Transverse colon (tissue), 4 donors: ENCODE data around the gene PTPRN2. TPM values are rescaled to one million over a fixed set of nuclear protein-coding genes. Genes with fewer than 3 reads are reported as not detected.
"Not testable (repeated sequence)": the region's sequence is repeated elsewhere in the genome, so short reads cannot be mapped to it uniquely, and the experiment has no call there.

Experiments
- DNase-seq: peaks from one replicate; pipeline ENCODE4 v3.0.0-alpha.2; 2019
- H3K27ac ChIP-seq, 4 donors: fragments of 200-600 bp; sonication (generic); 2 replicates each; pipeline ENCODE4 v1.5.1; 2016 to 2018; ENCODE audit warnings: inconsistent platforms in 4 of 4
- H3K27me3 ChIP-seq: fragments of 200-600 bp; sonication (generic); 2 replicates; pipeline ENCODE4 v1.5.1; 2017; ENCODE audit warnings: inconsistent platforms
- H3K36me3 ChIP-seq, 4 donors: fragments of 200-600 bp; sonication (generic); 2 replicates each; pipeline ENCODE4 v1.5.1; 2017 to 2019; ENCODE audit warnings: inconsistent platforms in 4 of 4
- H3K4me1 ChIP-seq, 4 donors: fragments of 200-600 bp; sonication (generic); 2 replicates each; pipeline ENCODE4 v1.5.1; 2017 to 2020; ENCODE audit warnings: inconsistent platforms in 4 of 4
- H3K4me3 ChIP-seq, 4 donors: fragments of 200-600 bp; sonication (generic); 1 replicate in 1 of 4; 2 replicates in 3 of 4; pipeline versions ENCODE4 v1.5.1 to v1.6.1; 2017 to 2019; ENCODE audit warnings: inconsistent platforms in 4 of 4
- H3K9me3 ChIP-seq, 2 donors: fragments of 200-600 bp; sonication (generic); 2 replicates each; pipeline ENCODE4 v1.5.1; 2017 to 2019; ENCODE audit warnings: inconsistent platforms in 2 of 2
- EP300 ChIP-seq: sonication (generic); formaldehyde crosslinking; IDR thresholded peaks from one replicate; pipeline ENCODE4 v1.6.1; 2017; ENCODE audit warnings: antibody characterized with exemption, low read depth
- POLR2A ChIP-seq: fragments of 450-650 bp; IDR thresholded peaks from one replicate; pipeline ENCODE4 v1.6.1; 2016; ENCODE audit warnings: antibody characterized with exemption, mild to moderate bottlenecking, moderate library complexity
- POLR2AphosphoS5 ChIP-seq, 3 donors: sonication (generic); formaldehyde crosslinking; IDR thresholded peaks; one replicate each; pipeline ENCODE4 v1.6.1; 2016; ENCODE audit warnings: antibody characterized with exemption in 3 of 3
- WGBS, 2 donors: methylation state at CpG; one replicate each; pipeline ENCODE4 v1.1.5; 2018; ENCODE audit warnings: low coverage in 1 of 2; 5-methylcytosine and 5-hydroxymethylcytosine counted together
- in situ Hi-C, 4 donors: fragments of 200-750 bp; cut with MboI; loops; one replicate each; pipeline versions ENCODE4 v1.15.0 to v1.15.1; 2017; ENCODE audit warnings: low sequenced_read_pairs in 3 of 4, low pct_ligation_motif_present in 1 of 4, low pct_unique_long_range_greater_than_20kb in 1 of 4
- intact Hi-C: fragments of 100-400 bp; cut with DNase I; formaldehyde crosslinking; loops from one replicate; pipeline ENCODE4 v1.15.1; 2023; ENCODE audit warnings: low total_unique reads
- total RNA-seq, 4 donors: library from RNA; depleted of rRNA; stranded (reverse); fragments of >200 nt; gene quantifications; one replicate each; pipeline ENCODE4 v1.1.0, GENCODE V29; 2016
- TF ChIP-seq, protein P1 (sequence below), 5 experiments: fragments of 200-600 bp in 3 of 5; fragments of 450-650 bp in 2 of 5; sonication (generic) in 3 of 5; IDR thresholded peaks; 1 replicate in 2 of 5; 2 replicates in 3 of 5; pipeline ENCODE4 v1.5.1; 2016 to 2017; ENCODE audit warnings: antibody characterized with exemption in 5 of 5, inconsistent platforms in 3 of 5, mild to moderate bottlenecking in 2 of 5, moderate library complexity in 1 of 5

Gene PTPRN2
- total RNA-seq, 4 donors from 2014 or later: 15.4 to 31.1 (median 21.8) TPM

DNA sequence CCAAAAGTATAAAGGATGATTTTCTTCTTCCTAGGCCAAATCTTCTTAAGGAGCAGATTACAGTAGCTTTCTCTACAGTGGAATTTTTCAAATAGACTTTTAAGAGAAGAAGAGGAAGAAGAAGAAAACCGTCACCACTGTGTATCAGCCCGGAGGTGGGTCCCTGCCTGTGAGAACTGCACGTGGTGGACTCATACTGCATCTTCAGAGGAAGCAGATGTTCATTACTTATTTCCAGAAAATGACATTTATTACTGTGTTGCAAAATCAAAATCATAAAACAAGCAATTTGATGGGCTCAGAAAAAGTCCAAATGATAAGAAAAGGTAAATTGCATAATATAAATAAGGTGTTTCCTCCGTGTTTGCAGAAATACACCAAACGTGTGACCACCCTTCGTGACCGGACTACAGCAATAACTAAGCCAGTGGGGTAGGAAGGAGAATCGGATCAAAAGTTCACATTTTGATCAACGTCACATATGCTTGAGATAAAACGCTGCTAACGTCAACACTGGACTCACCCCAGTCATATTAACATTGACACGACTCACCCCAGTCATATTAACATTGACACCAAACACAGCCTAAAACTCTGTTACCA lies 179.2 kb downstream of the PTPRN2 start:
- no peak overlapping the region for H3K27ac ChIP-seq
- intact Hi-C loops (no loop called here), in situ Hi-C loops (no loop called here)
- peaks cover 0 to 9% (median 1%) of the 10 kb centered on the region in 4 donors for H3K4me1 ChIP-seq
- no peaks in the 10 kb centered on the region for H3K27me3 ChIP-seq
- no peak overlapping the region for H3K4me3 ChIP-seq
- H3K36me3 ChIP-seq: no peaks in the 10 kb centered on the region
- TF ChIP-seq EP300: no peak
- no peak for TF ChIP-seq POLR2A
- TF ChIP-seq POLR2AphosphoS5 (IDR thresholded peaks at IDR 0.05): no peak
- TF ChIP-seq, protein P1, sequence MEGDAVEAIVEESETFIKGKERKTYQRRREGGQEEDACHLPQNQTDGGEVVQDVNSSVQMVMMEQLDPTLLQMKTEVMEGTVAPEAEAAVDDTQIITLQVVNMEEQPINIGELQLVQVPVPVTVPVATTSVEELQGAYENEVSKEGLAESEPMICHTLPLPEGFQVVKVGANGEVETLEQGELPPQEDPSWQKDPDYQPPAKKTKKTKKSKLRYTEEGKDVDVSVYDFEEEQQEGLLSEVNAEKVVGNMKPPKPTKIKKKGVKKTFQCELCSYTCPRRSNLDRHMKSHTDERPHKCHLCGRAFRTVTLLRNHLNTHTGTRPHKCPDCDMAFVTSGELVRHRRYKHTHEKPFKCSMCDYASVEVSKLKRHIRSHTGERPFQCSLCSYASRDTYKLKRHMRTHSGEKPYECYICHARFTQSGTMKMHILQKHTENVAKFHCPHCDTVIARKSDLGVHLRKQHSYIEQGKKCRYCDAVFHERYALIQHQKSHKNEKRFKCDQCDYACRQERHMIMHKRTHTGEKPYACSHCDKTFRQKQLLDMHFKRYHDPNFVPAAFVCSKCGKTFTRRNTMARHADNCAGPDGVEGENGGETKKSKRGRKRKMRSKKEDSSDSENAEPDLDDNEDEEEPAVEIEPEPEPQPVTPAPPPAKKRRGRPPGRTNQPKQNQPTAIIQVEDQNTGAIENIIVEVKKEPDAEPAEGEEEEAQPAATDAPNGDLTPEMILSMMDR (IDR thresholded peaks at IDR 0.05): no peak
- DNase-seq: no peak
- H3K9me3 ChIP-seq: no peaks in the 10 kb centered on the region
- WGBS, 2 donors: 50 to 51% methylated on average over 12 of the region's 12 CpGs

DNA sequence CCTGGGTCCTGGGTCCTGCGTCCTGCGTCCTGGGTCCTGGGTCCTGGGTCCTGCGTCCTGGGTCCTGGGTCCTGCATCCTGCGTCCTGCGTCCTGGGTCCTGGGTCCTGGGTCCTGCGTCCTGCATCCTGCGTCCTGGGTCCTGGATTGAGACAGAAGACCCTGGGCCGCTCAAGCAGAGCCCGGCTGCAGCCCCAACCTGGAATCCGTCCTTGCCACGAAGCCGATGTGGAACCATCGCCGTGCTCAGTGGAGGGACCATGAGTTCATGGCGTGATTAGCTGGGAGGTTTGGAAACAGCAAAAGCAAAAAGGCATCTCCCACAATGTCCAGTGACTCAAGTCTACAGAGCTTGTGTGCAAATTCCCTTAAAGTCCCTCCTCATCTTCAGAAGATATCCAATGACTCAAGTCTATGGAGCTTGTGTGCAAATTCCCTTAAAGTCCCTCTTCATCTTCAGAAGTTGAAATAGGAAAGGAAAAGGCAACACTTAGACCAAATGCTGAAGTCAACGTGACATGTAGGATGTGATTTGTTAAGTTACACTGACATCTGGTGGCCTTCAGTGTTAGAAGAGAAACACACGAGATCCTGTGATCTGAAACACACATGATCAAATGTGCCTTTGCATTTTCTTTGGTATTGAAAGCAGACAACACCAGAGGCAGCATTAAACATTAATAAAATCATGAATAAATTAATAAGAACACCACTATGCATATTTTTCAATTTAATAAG lies 179.9 kb downstream of the PTPRN2 start:
- H3K4me3 ChIP-seq: no peak overlapping the region
- no peaks in the 10 kb centered on the region for H3K9me3 ChIP-seq
- WGBS, 2 donors: 0 to 73% methylated on average over 2 to 17 of the region's 17 CpGs
- TF ChIP-seq, protein P1 (IDR thresholded peaks at IDR 0.05): peak; percentile 35 to 67 (median 51)
- no peak for TF ChIP-seq POLR2AphosphoS5 (IDR thresholded peaks at IDR 0.05)
- TF ChIP-seq POLR2A: no peak
- no peak overlapping the region for H3K27ac ChIP-seq
- in situ Hi-C loops: no loop called here
- intact Hi-C loops: no loop called here
- H3K27me3 ChIP-seq: no peaks in the 10 kb centered on the region
- no peaks in the 10 kb centered on the region for H3K36me3 ChIP-seq
- peaks cover 0 to 14% (median 1%) of the 10 kb centered on the region in 4 donors for H3K4me1 ChIP-seq
- DNase-seq: no peak

GRCh38 chr7:158406801-158407200 lies 180.8 kb downstream of the PTPRN2 start:
- H3K4me3 ChIP-seq: no peak overlapping the region
- peaks cover 0 to 14% (median 1%) of the 10 kb centered on the region in 4 donors for H3K4me1 ChIP-seq
- H3K9me3 ChIP-seq: no peaks in the 10 kb centered on the region
- intact Hi-C loops: no loop called here
- 52 to 62% methylated on average over 2 to 11 of the region's 11 CpGs for WGBS, 2 donors
- TF ChIP-seq POLR2AphosphoS5 (IDR thresholded peaks at IDR 0.05) (no peak), POLR2A (no peak), EP300 (no peak)
- TF ChIP-seq, protein P1 (IDR thresholded peaks at IDR 0.05): no peak
- peak; percentile 65 for DNase-seq
- H3K27me3 ChIP-seq: no peaks in the 10 kb centered on the region
- peak overlapping the region; percentile 33 to 42 (median 34) for H3K27ac ChIP-seq
- in situ Hi-C loops: no loop called here
- no peaks in the 10 kb centered on the region for H3K36me3 ChIP-seq

GRCh38 chr7:158406364-158406763 lies 181.3 kb downstream of the PTPRN2 start:
- H3K9me3 ChIP-seq: no peaks in the 10 kb centered on the region
- H3K4me1 ChIP-seq: peaks cover 0 to 14% (median 1%) of the 10 kb centered on the region in 4 donors
- peak overlapping the region; percentile 33 to 42 (median 34) for H3K27ac ChIP-seq
- H3K4me3 ChIP-seq: no peak overlapping the region
- WGBS, 2 donors: 79% methylated on average over 10 of the region's 10 CpGs; no CpG with 5 or more reads in 1 of the 2 donors
- intact Hi-C loops (no loop called here), in situ Hi-C loops (no loop called here)
- TF ChIP-seq EP300: no peak
- no peak for TF ChIP-seq POLR2AphosphoS5 (IDR thresholded peaks at IDR 0.05)
- no peak for TF ChIP-seq POLR2A
- TF ChIP-seq, protein P1 (IDR thresholded peaks at IDR 0.05): no peak
- H3K36me3 ChIP-seq: no peaks in the 10 kb centered on the region
- H3K27me3 ChIP-seq: no peaks in the 10 kb centered on the region
- no peak for DNase-seq

DNA sequence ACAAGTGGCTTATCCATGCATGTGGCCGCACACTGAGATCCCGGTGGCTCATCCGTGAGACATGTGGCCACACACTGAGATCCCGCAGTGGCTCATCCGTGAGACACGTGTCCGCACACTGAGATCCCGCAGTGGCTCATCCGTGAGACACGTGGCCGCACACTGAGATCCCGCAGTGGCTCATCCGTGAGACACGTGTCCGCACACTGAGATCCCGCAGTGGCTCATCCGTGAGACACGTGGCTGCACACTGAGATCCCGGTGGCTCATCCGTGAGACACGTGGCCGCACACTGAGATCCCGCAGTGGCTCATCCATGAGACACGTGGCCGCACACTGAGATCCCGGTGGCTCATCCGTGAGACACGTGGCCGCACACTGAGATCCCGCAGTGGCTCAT lies 181.9 kb downstream of the PTPRN2 start:
- H3K36me3 ChIP-seq, in situ Hi-C loops, H3K27me3 ChIP-seq, intact Hi-C loops, H3K27ac ChIP-seq, H3K4me3 ChIP-seq, DNase-seq, H3K9me3 ChIP-seq: not testable (repeated sequence)
- WGBS, 2 donors: 91% methylated on average over 29 of the region's 30 CpGs; no CpG with 5 or more reads in 1 of the 2 donors
- peaks cover 0 to 14% (median 1%) of the 10 kb centered on the region in 4 donors for H3K4me1 ChIP-seq
